ENCODE data around the gene UTP25.
"Not testable (repeated sequence)": the region's sequence is repeated elsewhere in the genome, so short reads cannot be mapped to it uniquely, and the experiment has no call there.

Gene UTP25

DNA sequence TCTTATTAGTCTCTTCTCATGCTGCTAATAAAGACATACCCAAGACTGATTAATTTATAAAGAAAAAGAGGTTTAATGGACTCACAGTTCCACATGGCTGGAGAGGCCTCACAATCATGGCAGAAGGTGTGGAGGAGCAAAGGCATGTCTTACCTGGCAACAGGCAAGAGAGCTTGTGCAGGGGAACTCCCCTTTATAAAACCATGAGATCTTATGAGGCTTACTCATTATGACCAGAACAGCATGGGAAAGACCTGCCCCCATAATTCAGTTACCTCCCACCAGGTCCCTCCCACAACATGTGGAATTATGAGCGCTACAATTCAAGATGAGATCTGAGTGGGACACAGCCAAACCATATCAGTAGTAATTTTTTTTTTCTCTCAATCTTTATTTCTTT is 77.0 kb downstream of the UTP25 start:
- DNase-seq = not testable (repeated sequence)

Data from CD4-positive, alpha-beta T cell treated with Interleukin-12 subunit alpha and Interleukin-12 subunit beta, for 1 hour (primary cell).